WERI-Rb-1 (cell line): ENCODE results near the gene MYORG.
A peak's percentile ranks its signal among the peaks of the same experiment; 100 is the strongest.

ENCODE experiments used
- DNase-seq: peaks from one replicate; pipeline ENCODE4 v3.0.0-alpha.2; 2020
- H3K27ac ChIP-seq: fragments of 250-450 bp; sonication (Bioruptor Pico); 2 replicates; pipeline ENCODE4 v1.5.1; 2020; ENCODE audit warnings: mild to moderate bottlenecking, moderate library complexity
- H3K27me3 ChIP-seq: fragments of 250-450 bp; sonication (Bioruptor Pico); 2 replicates; pipeline ENCODE4 v1.5.1; 2021; ENCODE audit warnings: mild to moderate bottlenecking, low read depth, moderate library complexity; ENCODE audit not compliant: insufficient read depth, severe bottlenecking
- H3K36me3 ChIP-seq: fragments of 250-450 bp; sonication (Bioruptor Pico); 2 replicates; pipeline ENCODE4 v1.5.1; 2020; ENCODE audit warnings: mild to moderate bottlenecking, moderate library complexity
- H3K4me3 ChIP-seq: 2 replicates; pipeline ENCODE4 v1.5.1; 2011; ENCODE audit warnings: low read depth, mild to moderate bottlenecking, control low read depth, low read length
- H3K9me3 ChIP-seq: fragments of 250-450 bp; sonication (Bioruptor Pico); 2 replicates; pipeline ENCODE4 v1.5.1; 2021; ENCODE audit warnings: mild to moderate bottlenecking, moderate library complexity; ENCODE audit not compliant: severe bottlenecking
- CTCF ChIP-seq: IDR thresholded peaks from 2 replicates; pipeline ENCODE4 v1.5.1; 2011; ENCODE audit warnings: low read depth, mild to moderate bottlenecking, control low read depth, inconsistent platforms, low read length

The MYORG gene

GRCh38 chr9:34332076-34332964 lies 44.4 kb downstream of the MYORG start:
- peak; percentile 55 for TF ChIP-seq CTCF
- H3K4me3 ChIP-seq = no peak overlapping the region
- DNase-seq = peak; percentile 17

GRCh38 chr9:34331196-34331595 lies 45.5 kb downstream of the MYORG start:
- Histone ChIP-seq H3K27me3 (no peaks in the 10 kb centered on the region), H3K4me3 (no peak overlapping the region), H3K27ac (no peak overlapping the region), H3K36me3 (no peaks in the 10 kb centered on the region), H3K9me3 (no peaks in the 10 kb centered on the region)
- no peak for DNase-seq
- no peak for TF ChIP-seq CTCF

More at GRCh38 chr9:34332076-34332964, 44.4 kb downstream of the MYORG start:
- H3K27ac ChIP-seq = no peak overlapping the region
- no peaks in the 10 kb centered on the region for H3K9me3 ChIP-seq
- H3K27me3 ChIP-seq = no peaks in the 10 kb centered on the region
- no peaks in the 10 kb centered on the region for H3K36me3 ChIP-seq

DNA sequence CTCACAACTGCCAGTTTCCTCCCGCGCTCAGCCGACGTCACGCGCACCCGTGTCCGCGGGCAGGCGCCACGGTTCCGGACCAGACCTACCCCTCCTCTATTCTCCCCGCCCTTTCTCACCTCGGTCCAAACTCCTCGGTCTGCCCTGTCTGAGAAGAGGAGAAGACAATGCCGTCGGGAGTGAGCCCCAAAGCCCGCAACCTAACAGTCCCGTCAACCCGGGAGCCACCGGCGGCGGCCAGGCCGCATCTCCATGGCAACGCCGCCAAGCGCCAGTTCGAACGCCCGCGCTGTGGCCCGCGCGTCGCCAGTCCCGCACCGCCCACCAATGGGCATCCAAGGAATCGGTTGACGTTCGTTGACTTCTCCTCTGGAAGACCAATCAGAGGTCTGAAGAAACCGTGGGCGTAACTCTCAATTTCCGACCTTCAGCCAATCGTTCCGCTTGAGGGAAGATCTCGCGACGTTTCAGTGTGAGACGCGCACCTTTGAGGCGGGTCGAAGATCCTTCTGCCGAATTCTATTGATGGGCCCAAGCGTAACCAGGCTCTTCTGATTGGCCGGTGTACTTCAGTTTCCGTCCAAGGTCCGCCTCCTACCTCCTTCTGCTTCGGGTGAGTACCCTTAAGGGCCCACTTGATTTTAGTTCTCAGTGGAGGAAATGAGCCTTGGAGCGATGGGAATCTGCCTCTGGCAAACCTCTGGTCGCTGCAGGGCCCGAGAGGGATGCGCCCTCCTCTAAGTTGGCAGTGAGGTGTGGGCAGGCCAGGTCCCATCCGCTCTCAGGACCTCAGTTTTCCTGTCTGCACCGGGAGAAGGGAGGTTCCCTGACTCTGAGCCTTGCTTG lies 47.5 kb downstream of the MYORG start, which contains the start of the genes KIF24 and NUDT2:
Gene KIF24, minus strand, starts transcription at position 282 of the 846 bp plus-strand sequence. CDS start 17,922 bp downstream, outside the sequence.
Gene NUDT2, plus strand, starts transcription at position 583 of the 846 bp plus-strand sequence. CDS start 9,471 bp downstream, outside the sequence.
- peak within 1 kb of the TSS; percentile 93 for H3K4me3 ChIP-seq
- DNase-seq = peak; percentile 98
- peak within 1 kb of the TSS; percentile 93 for H3K27ac ChIP-seq
- no peak for TF ChIP-seq CTCF
- no peaks in the 10 kb centered on the region for H3K36me3 ChIP-seq
- H3K9me3 ChIP-seq = no peaks in the 10 kb centered on the region
- H3K27me3 ChIP-seq = no peaks in the 10 kb centered on the region

DNA sequence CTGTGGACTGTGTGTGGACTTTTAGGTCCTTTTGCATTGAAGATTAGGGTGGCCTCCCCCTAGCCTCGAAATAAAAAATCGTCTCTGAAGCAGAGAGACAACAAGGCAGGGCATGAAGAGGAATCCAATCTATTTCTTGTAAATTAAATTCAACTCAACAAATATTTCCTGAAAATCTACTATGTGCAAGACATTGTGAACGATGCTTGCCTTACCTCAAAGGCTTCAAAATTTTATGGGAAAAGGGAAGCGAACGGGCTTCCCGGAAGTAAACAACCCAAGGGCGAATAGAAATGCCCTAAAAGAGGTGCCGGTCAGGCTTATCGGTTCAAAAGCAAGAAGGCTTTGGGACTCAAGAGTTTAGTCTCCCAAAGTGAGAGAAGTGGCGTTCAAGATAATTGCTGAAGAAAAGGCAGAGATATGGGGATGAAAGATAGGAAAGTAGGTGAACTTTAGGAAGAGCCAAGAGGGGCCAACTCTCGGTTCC lies 48.2 kb downstream of the MYORG start:
- Histone ChIP-seq H3K36me3 (no peaks in the 10 kb centered on the region), H3K27ac (peak overlapping the region; percentile 93), H3K9me3 (no peaks in the 10 kb centered on the region), H3K4me3 (peak overlapping the region; percentile 93), H3K27me3 (no peaks in the 10 kb centered on the region)
- no peak for DNase-seq
- TF ChIP-seq CTCF = no peak

DNA sequence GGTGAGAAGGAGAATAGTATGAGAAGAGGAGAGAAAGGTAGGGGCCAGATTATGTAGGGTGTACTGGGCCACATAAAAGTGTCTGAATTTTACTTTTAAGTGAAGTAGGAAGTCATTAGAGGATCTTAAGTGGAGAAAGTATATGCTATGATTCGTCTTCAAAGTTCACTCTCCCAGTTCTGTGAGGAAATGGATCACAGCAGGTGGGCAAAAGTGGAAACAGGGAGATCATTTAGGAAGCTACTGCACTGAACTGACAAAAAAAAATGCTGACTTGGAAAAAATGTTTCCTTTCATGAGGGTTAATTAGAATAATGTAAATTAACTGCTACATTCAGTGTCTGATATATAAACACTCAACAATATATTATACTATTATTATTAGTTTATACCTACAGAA lies 50.0 kb downstream of the MYORG start:
- no peaks in the 10 kb centered on the region for H3K9me3 ChIP-seq
- no peak for DNase-seq
- no peak overlapping the region for H3K4me3 ChIP-seq
- H3K27ac ChIP-seq = no peak overlapping the region
- no peak for TF ChIP-seq CTCF
- H3K36me3 ChIP-seq = no peaks in the 10 kb centered on the region
- H3K27me3 ChIP-seq = no peaks in the 10 kb centered on the region
